HepG2 (cell line): ENCODE measurements around the gene CLDN22. TPM values are rescaled to one million over a fixed set of nuclear protein-coding genes. Genes with fewer than 3 reads are reported as not detected.

Experiments
- ATAC-seq: fragments of 200-7000 bp; cut with Tn5 transposase; 3 replicates; pipeline ENCODE4 v1.9.1; 2020; ENCODE audit warnings: mild to moderate bottlenecking, moderate library complexity
- BruUV-seq: library from RNA; stranded (reverse); fragments of 400-500 nt; replicated peaks from 2 replicates; lab custom pipeline; 2021; lab: Mats Ljungman, UMichigan
- CTCF ChIA-PET: fragments of 300-600 bp; formaldehyde crosslinking; extraction: SDS; loops from one replicate; lab custom pipeline; 2021; ENCODE audit warnings: low total read pairs, inconsistent platforms, low intra/inter-chr PET ratio; lab: Yijun Ruan, JAX
- POLR2A ChIA-PET: fragments of 350-600 bp; sonication (Branson Sonifier 250); formaldehyde crosslinking; loops from one replicate; lab custom pipeline; 2020; ENCODE audit warnings: antibody characterized with exemption, inconsistent platforms; lab: Yijun Ruan, JAX
- DNase-seq: peaks from one replicate; pipeline ENCODE4 v3.0.0-alpha.2; 2015; ENCODE audit warnings: low spot score
- FAIRE-seq: peaks from 3 replicates; lab custom pipeline; 2011; peaks lifted over from hg19 to GRCh38; lab: Jason Lieb, UNC
- H2AFZ ChIP-seq: one replicate; pipeline ENCODE4 v1.6.1; 2011; ENCODE audit warnings: low read length, inconsistent platforms
- H3K27ac ChIP-seq: fragments of 300-600 bp; 3 replicates; pipeline ENCODE4 v1.8.0; 2011; ENCODE audit warnings: mixed run types, mild to moderate bottlenecking, mixed read lengths, low read length, inconsistent platforms; ENCODE audit not compliant: insufficient read depth; ENCODE audit errors: extremely low read length
- H3K27me3 ChIP-seq, 2 experiments: fragments of 200-600 bp in 1 of 2; 2 replicates in 1 of 2; 3 replicates in 1 of 2; pipeline versions ENCODE4 v1.6.0 to v1.8.0; 2011; ENCODE audit warnings: low read length in 2 of 2, mild to moderate bottlenecking in 2 of 2, moderate library complexity in 2 of 2, inconsistent platforms in 1 of 2; ENCODE audit not compliant: insufficient read depth in 2 of 2, control insufficient read depth in 1 of 2
- H3K36me3 ChIP-seq, 2 experiments: fragments of 200-600 bp in 1 of 2; replicated peaks in 1 of 2; 2 replicates in 1 of 2; 3 replicates in 1 of 2; pipeline versions ENCODE4 v1.5.1 to v1.8.0; 2011; ENCODE audit warnings: low read length in 2 of 2, inconsistent platforms in 1 of 2; ENCODE audit not compliant: insufficient read depth in 2 of 2, control insufficient read depth in 1 of 2
- H3K4me1 ChIP-seq: 2 replicates; pipeline ENCODE4 v1.5.1; 2012; ENCODE audit warnings: low read length, inconsistent platforms; ENCODE audit not compliant: insufficient read depth
- H3K4me2 ChIP-seq: 2 replicates; pipeline ENCODE4 v1.6.0; 2011; ENCODE audit warnings: low read depth, low read length, inconsistent platforms
- H3K4me3 ChIP-seq, 3 experiments: fragments of 200-600 bp in 1 of 3; sonication (generic), shearing (Covaris generic) in 1 of 3; replicated peaks in 1 of 3; 2 replicates each; pipeline ENCODE4 v1.5.1; 2011 to 2016; ENCODE audit warnings: low read length in 3 of 3, inconsistent platforms in 2 of 3, low read depth in 2 of 3, mild to moderate bottlenecking in 2 of 3, control low read depth in 1 of 3, mixed read lengths in 1 of 3; ENCODE audit not compliant: insufficient read depth in 1 of 3
- H3K79me2 ChIP-seq: one replicate; pipeline ENCODE4 v1.6.1; 2011; ENCODE audit warnings: low read length, inconsistent platforms; ENCODE audit not compliant: insufficient read depth
- H3K9ac ChIP-seq: 2 replicates; pipeline ENCODE4 v1.6.0; 2011; ENCODE audit warnings: mild to moderate bottlenecking, low read depth, low read length, inconsistent platforms; ENCODE audit not compliant: insufficient read depth
- H3K9me3 ChIP-seq: 2 replicates; pipeline ENCODE4 v1.5.1; 2012; ENCODE audit warnings: mild to moderate bottlenecking, low read length
- H4K20me1 ChIP-seq: 2 replicates; pipeline ENCODE4 v1.6.0; 2011; ENCODE audit warnings: inconsistent platforms, mild to moderate bottlenecking, low read length, moderate library complexity; ENCODE audit not compliant: insufficient read depth
- CREB1 ChIP-seq, 2 experiments: fragments of 450-650 bp in 1 of 2; IDR thresholded peaks; 2 replicates each; pipeline ENCODE4 v1.6.1; 2016 to 2017; ENCODE audit warnings: control low read depth in 1 of 2, mild to moderate bottlenecking in 1 of 2, missing compliant biosample characterization in 1 of 2, missing genetic modification characterization in 1 of 2
- ELF3 ChIP-seq: IDR thresholded peaks from 2 replicates; pipeline ENCODE4 v1.6.1; 2016; ENCODE audit warnings: missing genetic modification reagents, missing compliant biosample characterization
- KLF9 ChIP-seq: IDR thresholded peaks from 2 replicates; pipeline ENCODE4 v1.6.1; 2016; ENCODE audit warnings: low read depth
- ZNF629 ChIP-seq: sonication (generic); formaldehyde crosslinking; conservative IDR thresholded peaks from 2 replicates; pipeline ENCODE4 v1.5.0; 2020; ENCODE audit warnings: missing genetic modification reagents
- WGBS: methylation state at CpG from one replicate; pipeline ENCODE4 v1.1.6; 2017; ENCODE audit warnings: low lambda C conversion rate; 5-methylcytosine and 5-hydroxymethylcytosine counted together
- in situ Hi-C: cut with HindIII; loops from 2 replicates; pipeline ENCODE4 v1.10.0; 2017; ENCODE audit warnings: low pct_unique_long_range_greater_than_20kb; ENCODE audit not compliant: extremely low pct_ligation_motif_present
- intact Hi-C: fragments of 100-400 bp; cut with micrococcal nuclease; formaldehyde crosslinking; loops from one replicate; pipeline ENCODE4 v1.10.0; 2022; ENCODE audit not compliant: unreplicated experiment
- polyA plus RNA-seq, 8 experiments: library from polyadenylated mRNA; depleted of rRNA in 3 of 8; stranded (reverse) in 7 of 8; unstranded in 1 of 8; fragments of >200 nt; fragmentation: Illumina TruSeq in 4 of 8; extraction: Trizol in 4 of 8; gene quantifications; 2 replicates each; pipeline versions ENCODE4 v1.2.1 to v1.2.3, GENCODE V29; 2011 to 2016; ENCODE audit warnings: low read depth in 4 of 8, missing spikeins in 1 of 8, mixed read lengths in 1 of 8; ENCODE audit not compliant: insufficient read depth in 1 of 8
- total RNA-seq, 5 experiments: library from RNA; depleted of rRNA; stranded (reverse); fragments of >200 nt; fragmentation: Illumina TruSeq; extraction: Trizol; gene quantifications; 2 replicates each; pipeline ENCODE4 v1.2.3, GENCODE V29; 2016; ENCODE audit warnings: low read depth in 1 of 5
- TF ChIP-seq, protein P1 (sequence below): sonication (generic); formaldehyde crosslinking; IDR thresholded peaks from 2 replicates; pipeline ENCODE4 v1.8.1; 2022; ENCODE audit warnings: mild to moderate bottlenecking, missing genetic modification reagents

CLDN22 gene
- total and polyA plus RNA-seq, 2 of the 13 experiments (the other 11 are each of a cell fraction or from before 2014, with no cell fraction given) = 0.07 TPM; not detected in 1

DNA sequence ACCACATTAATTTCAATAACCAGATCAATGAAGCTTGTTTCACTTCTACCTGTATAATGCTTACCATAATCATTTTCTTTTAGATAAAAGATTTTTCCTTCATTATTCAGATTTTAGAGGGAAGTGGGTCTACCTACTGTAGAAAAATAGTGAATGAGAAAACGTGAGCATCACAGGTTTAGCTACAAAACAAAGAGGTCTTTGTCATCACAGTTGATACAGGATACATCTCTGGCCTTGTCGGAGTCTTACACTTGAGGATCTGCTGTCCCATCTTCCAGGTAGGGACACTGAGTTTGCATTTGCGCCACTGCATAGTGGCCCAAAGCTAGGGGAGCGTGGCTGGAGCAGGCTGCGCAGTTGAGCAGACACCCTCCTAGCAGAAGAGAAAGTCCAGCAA, 1.4 kb upstream of the CLDN22 start:
- H3K9ac ChIP-seq = no peak overlapping the region
- TF ChIP-seq, protein P1, sequence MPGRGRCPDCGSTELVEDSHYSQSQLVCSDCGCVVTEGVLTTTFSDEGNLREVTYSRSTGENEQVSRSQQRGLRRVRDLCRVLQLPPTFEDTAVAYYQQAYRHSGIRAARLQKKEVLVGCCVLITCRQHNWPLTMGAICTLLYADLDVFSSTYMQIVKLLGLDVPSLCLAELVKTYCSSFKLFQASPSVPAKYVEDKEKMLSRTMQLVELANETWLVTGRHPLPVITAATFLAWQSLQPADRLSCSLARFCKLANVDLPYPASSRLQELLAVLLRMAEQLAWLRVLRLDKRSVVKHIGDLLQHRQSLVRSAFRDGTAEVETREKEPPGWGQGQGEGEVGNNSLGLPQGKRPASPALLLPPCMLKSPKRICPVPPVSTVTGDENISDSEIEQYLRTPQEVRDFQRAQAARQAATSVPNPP (CRISPR knock-in tag) = no peak
- 0 out of 2 replicates have a peak, but pooled peaks have one; percentile 22 for TF ChIP-seq ZNF629 (CRISPR knock-in tag)
- no peak for TF ChIP-seq ELF3
- TF ChIP-seq, all 625 proteins: peak for 1
- ChIA-PET CTCF (no interaction called here), POLR2A (no interaction called here)
- Histone ChIP-seq H3K27ac (no peak overlapping the region), H3K4me3 (no peak overlapping the region), H4K20me1 (no peaks in the 10 kb centered on the region), H3K4me1 (peaks cover 36% of the 10 kb centered on the region), H3K4me2 (no peak overlapping the region), H3K79me2 (no peaks in the 10 kb centered on the region), H3K36me3 (peaks cover 3 to 8% of the 10 kb centered on the region in 2 experiments; a peak in 3 of 5 replicates), H3K27me3 (no peaks in the 10 kb centered on the region; a peak in 1 of 5 replicates), H2AFZ (no peak overlapping the region), H3K9me3 (no peaks in the 10 kb centered on the region)
- no TSS peak for BruUV-seq
- in situ Hi-C loops (no loop called here), intact Hi-C loops (no loop called here)
- FAIRE-seq (no peak), DNase-seq (no peak), ATAC-seq (no peak)
- WGBS = 95% methylated on average over 5 of the region's 5 CpGs

DNA sequence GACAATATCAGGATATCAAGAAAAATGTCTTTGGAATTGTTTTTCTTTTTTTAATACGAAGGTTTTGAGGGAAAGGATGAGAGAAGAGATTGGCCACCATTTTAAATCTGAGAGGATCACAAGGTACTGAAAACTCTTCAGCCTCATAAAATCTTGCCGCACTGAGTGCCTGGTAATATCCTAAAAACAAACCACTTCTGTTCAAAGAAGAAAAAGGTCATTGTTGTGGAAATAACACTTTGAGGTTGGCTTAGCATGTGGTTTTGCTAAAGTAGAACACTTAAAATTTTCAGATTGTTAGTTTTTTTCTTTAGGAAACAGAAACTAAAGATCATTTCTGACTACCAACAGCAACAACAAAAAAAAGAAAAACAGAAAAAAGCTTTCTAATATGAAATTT, 1.0 kb upstream of the CLDN22 start:
- ATAC-seq (no peak), DNase-seq (no peak), FAIRE-seq (no peak)
- WGBS = 74% methylated on average over 2 of the region's 2 CpGs
- Histone ChIP-seq H3K9me3 (no peaks in the 10 kb centered on the region), H3K79me2 (no peaks in the 10 kb centered on the region), H3K4me1 (peaks cover 36% of the 10 kb centered on the region), H3K27ac (no peak overlapping the region), H3K4me2 (no peak overlapping the region), H3K36me3 (peaks cover 3 to 12% of the 10 kb centered on the region in 2 experiments; a peak in 3 of 5 replicates), H4K20me1 (no peaks in the 10 kb centered on the region), H3K27me3 (no peaks in the 10 kb centered on the region; a peak in 1 of 5 replicates), H2AFZ (no peak overlapping the region), H3K9ac (no peak overlapping the region), H3K4me3 (no peak overlapping the region)
- no TSS peak for BruUV-seq
- TF ChIP-seq KLF9 (no peak), CREB1 (IDR thresholded peaks at IDR 0.05) (no peak), CREB1 (CRISPR knock-in tag; IDR thresholded peaks at IDR 0.05) (peak; percentile 24; the same call in 1 of the 2 replicates)
- ChIA-PET POLR2A (no interaction called here), CTCF (no interaction called here)
- intact Hi-C loops = no loop called here
- in situ Hi-C loops = no loop called here
